GM13976 (cell line): ENCODE results near the gene MMS19.

Experiments used
- DNase-seq: peaks from one replicate; pipeline ENCODE4 v3.0.0; 2012; ENCODE audit warnings: low spot score
- in situ Hi-C: fragments of 300-500 bp; cut with MboI; formaldehyde crosslinking; loops from one replicate; pipeline ENCODE4 v1.12.0; 2022; ENCODE audit warnings: low sequenced_read_pairs, mixed read lengths, inconsistent platforms; ENCODE audit not compliant: unreplicated experiment
- TF ChIP-seq, protein P1 (sequence below): IDR thresholded peaks from 2 replicates; pipeline ENCODE4 v1.5.1; 2012; ENCODE audit warnings: borderline replicate concordance, mild to moderate bottlenecking; ENCODE audit not compliant: insufficient read depth; ENCODE audit errors: extremely low read depth, missing control alignments, control extremely low read depth

The MMS19 gene

DNA sequence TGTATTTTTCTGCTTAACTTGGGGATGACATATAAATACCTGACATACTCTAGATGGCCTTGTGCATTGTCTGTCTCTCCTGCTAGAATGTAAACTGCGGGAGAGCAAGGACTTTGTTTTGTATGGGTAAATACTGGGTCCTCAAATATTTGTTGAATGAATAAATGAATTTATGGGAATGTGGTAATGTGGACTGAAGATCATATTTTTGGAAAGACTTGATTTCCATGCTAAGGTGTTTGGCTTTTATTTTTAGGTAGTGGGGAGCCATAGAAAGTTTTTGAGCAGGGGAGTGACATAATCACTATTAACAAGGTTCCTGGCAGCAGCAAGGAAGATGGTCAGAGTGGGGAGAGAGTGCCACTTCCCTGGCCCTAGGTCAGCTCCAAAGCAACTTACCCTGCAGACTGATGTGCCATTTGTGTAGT lies 27.5 kb upstream of the MMS19 start:
- TF ChIP-seq, protein P1, sequence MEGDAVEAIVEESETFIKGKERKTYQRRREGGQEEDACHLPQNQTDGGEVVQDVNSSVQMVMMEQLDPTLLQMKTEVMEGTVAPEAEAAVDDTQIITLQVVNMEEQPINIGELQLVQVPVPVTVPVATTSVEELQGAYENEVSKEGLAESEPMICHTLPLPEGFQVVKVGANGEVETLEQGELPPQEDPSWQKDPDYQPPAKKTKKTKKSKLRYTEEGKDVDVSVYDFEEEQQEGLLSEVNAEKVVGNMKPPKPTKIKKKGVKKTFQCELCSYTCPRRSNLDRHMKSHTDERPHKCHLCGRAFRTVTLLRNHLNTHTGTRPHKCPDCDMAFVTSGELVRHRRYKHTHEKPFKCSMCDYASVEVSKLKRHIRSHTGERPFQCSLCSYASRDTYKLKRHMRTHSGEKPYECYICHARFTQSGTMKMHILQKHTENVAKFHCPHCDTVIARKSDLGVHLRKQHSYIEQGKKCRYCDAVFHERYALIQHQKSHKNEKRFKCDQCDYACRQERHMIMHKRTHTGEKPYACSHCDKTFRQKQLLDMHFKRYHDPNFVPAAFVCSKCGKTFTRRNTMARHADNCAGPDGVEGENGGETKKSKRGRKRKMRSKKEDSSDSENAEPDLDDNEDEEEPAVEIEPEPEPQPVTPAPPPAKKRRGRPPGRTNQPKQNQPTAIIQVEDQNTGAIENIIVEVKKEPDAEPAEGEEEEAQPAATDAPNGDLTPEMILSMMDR, result no peak
- in situ Hi-C loops, result no loop called here

DNA sequence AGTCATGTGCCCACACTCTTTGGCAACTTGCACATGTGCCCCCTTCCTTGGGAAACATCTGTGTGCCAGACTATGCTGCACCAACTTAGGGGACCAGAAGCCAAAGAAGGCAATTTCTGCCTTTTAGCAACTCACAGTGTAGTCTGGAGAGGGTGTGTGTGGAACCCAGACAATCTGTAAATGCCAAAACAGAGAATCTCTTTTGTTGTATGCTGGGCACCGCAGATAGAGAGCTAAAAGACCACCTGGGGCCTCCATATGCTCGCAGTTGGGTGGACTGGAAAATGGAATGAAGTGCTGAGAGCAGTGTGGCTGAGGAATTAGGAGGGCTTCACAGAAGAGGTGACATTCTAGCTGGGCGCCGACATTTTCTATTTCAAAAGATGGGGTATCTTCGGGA lies 26.9 kb upstream of the MMS19 start:
- TF ChIP-seq, protein P1, result no peak
- no peak for DNase-seq
- in situ Hi-C loops, result no loop called here

More for the DNA sequence above, 27.5 kb upstream of the MMS19 start:
- no peak for DNase-seq

DNA sequence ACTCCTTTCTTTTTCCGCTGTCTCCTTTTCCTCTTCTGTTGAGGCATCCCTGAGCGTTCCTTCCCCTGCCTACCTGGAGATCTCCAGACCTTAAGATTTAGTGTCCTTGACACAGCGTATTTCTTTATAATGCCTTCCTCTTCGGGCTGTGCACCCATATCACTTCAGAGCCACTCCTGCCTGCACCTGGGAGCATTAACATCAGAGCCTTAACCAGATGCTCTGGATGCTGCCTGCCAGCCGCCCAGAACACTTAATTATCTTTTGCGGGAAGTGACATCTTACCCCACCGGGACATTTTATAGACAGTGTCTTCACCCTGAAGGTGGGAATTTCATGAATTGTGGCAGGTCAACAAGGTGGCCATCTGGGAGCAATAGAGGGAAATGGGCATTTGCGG lies 24.7 kb upstream of the MMS19 start:
- in situ Hi-C loops, result no loop called here
- TF ChIP-seq, protein P1, result no peak
- no peak for DNase-seq

DNA sequence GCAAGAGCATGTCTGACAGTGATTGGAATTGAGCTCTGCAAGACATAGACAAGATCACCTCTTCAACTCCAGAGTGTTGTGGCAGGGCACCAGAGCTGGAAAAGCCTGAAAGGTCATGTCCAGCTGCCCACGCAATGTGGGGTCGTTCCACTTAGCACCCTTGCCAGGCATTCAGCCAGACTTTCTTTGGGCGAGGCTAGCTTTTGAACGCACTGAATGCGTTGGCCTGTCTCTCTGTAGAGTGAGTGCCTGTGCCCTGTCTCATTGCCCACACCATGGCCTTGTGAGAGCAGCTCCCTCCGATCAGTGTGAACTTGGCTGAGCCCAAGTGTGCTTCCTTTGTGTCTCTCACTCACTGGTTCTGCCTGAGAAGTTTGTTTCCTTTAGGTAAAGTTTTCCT lies 23.8 kb upstream of the MMS19 start:
- no peak for DNase-seq
- TF ChIP-seq, protein P1, result no peak
- in situ Hi-C loops, result no loop called here

DNA sequence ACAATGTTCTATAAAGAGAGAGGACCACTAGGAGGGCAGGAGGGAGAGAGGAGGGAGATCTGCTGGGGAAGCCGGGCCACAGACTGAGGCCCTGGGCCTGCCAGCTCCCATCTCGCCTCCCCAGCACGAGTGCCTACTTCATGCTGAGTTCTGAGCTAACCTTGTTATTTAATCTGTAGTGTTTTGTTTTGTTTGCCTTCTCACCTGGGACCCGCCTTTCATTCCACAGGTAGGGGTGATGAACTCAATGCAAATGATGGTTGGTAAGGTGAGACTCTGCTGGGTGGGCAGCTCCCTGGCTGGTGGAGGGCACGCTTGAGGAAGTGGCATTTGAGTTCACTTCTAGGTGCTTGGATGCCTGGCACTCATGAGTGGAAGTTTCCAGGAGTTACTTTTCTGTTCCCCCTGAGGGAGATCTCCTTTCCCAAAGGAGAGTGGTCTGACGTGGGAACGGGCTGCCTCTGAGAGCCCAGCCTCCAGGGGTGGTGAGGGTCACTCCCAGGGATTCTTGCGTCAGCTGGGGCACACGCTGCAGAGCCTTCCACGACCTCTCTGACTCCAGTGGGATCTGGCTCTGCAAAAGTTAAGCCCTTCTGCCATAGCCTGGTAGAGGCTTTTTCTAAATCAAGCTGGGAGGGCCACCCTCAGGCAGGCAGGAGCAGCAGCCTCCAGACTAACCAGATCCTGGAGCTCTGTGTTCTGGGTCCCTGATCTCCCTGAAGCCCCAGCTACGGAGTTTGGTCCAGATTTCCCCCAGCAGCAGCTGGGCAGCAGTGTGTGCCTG lies 22.9 kb upstream of the MMS19 start:
- TF ChIP-seq, protein P1, result no peak
- DNase-seq, result no peak
- in situ Hi-C loops, result no loop called here

DNA sequence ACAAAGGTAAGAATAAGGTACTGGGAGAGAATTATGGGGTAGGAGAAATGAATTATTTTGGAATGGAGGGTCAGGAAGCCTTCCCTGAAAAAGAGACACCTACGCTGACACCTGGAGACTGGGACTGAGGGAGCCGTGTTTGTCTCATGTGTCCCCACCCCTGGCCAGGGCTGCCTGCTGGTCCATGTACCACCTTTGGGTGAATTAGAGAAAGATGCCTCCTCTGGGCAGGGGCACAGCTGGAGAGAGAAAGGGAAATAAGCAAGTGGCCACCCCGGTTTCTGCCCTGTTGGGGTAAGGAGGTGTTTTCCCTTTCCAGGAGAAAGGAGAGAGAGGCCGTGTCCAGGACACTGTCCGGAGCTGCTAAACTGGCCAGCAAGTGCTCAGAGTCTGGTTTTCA lies 22.3 kb upstream of the MMS19 start:
- TF ChIP-seq, protein P1, result no peak
- in situ Hi-C loops, result no loop called here
- no peak for DNase-seq
